ENCODE results near the gene POLR2J3.

POLR2J3 gene

DNA sequence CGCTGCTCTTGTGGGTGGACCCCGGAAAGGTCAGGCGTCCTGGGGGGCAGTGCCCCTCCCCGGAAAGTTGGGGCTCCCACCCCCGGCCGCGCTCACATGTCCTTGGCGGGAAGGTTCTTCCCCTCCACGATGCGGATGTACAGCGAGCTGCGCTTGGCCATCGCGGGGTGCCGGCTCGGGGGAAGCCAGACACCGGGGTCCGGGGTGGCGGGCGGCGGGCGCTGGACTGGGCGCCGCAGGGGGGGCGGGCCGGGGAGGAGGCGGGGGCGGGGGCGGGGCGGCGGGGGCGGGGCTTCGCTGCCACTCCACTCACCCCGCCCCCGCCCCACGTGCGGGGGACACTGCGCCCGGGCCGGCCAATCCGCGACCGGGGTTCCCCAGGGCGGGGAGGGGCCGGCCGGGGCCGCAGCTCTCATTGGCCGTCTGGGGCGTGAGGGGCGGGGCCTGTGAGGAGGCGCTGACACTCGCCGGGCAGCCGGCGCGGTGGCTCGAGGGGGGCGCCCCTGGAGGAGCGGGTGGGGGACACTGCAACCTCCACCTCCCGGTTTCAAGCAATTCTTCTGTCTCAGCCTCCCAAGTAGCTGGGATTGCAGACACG lies 54.7 kb downstream of the POLR2J3 start, which contains the start of gene RASA4B:
TSS of gene RASA4B (minus strand) at position 228 of the 598 bp plus-strand sequence. CDS start at position 161, 67 bp downstream.
- peak; percentile 7 for DNase-seq
